ENCODE results near the gene CSKMT. TPM values are rescaled to one million over a fixed set of nuclear protein-coding genes. Genes with fewer than 3 reads are reported as not detected.

CSKMT gene
- total and polyA plus RNA-seq, 3 experiments from 2014 or later = 3.6 to 48.3 (median 43.1) TPM

DNA sequence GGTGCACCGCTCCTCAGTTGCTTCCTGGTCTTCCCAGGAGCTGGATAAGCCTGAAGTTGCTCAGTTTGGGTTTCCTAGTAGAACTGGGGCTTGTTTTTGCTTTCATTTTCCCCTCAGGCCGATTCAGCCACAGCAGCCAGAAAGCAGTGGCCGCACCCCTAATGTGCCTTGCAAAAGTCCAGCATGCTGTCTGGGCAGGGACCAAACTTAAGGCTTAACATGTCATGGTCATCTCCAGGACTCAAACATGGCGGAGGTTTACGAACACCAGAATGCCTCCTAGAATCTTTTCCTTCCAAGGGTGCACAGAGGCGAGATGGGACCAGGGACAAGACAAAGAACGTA, 44.9 kb downstream of the CSKMT start:
- Mint-ChIP-seq H3K27ac (peak overlapping the region; percentile 91 to 99 (median 98)), H3K36me3 (peaks cover 0 to 51% (median 3%) of the 10 kb centered on the region in 3 donors), H3K4me3 (peak overlapping the region; percentile 89 to 100 (median 93))

DNA sequence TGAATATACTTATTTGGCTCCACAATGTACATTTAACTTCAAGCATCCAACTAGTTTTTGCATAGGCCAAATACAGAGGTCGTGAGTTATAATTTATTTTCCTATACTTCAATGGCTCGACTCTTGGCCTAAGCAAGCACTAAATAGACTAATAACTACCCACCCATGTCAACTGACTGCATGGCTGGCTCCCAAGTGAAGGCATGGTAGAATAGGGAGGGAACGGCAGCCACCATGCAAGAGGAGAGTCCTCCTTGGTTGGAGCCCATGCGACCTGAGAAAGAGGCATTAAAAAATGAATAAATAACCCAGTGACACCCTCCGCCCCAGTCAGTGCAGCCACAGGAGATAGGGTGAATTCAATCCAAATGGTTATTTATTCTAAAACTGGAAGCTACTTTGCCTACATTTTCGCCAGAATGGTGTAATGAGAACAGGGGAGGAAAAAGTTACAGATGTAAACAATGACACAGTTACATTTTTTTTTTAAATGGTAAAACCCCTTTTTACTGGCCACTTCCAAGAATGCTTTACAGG, 47.2 kb downstream of the CSKMT start:
- POLR2A ChIA-PET = interaction anchor here (0.6 to 1.0 kb wide), 2 partner anchors 29 to 88 kb away, joined by 3 read pairs; no protein-coding TSS in a partner anchor

More for the DNA sequence above, 44.9 kb downstream of the CSKMT start:
- ChIA-PET POLR2A (interaction anchor here (0.6 to 4.9 kb wide), 18 partner anchors 9 to 171 kb away, joined by 3 to 42 read pairs (median 8); partner anchors contain the start of genes B3GAT3, C11orf98, CSKMT and HNRNPUL2), CTCF (interaction anchor here (1.1 to 3.4 kb wide), 6 partner anchors 9 to 77 kb away, joined by 3 to 15 read pairs (median 8); partner anchors contain the start of genes HNRNPUL2, LBHD1, TMEM179B and TTC9C)
- Histone ChIP-seq H3K4me3 (ENCODE audit: low read length) (peak overlapping the region; percentile 91), H3K4me1 (ENCODE audit: insufficient read depth, low read length) (peaks cover 48% of the 10 kb centered on the region), H3K36me3 (ENCODE audit: insufficient read depth, low read length) (peaks cover 25% of the 10 kb centered on the region), H3K27ac (ENCODE audit: low read depth, low read length) (peak overlapping the region; percentile 88), H3K27me3 (ENCODE audit: insufficient read depth, low read length, poor library complexity, severe bottlenecking) (no peaks in the 10 kb centered on the region), H3K9me3 (ENCODE audit: low read length) (no peaks in the 10 kb centered on the region)
- Mint-ChIP-seq H3K9me3 (no peaks in the 10 kb centered on the region), H3K4me1 (peaks cover 49 to 70% (median 62%) of the 10 kb centered on the region in 3 donors), H3K27me3 (no peaks in the 10 kb centered on the region)
- DNase-seq = peak in 1 of 5 donors; percentile 12

DNA sequence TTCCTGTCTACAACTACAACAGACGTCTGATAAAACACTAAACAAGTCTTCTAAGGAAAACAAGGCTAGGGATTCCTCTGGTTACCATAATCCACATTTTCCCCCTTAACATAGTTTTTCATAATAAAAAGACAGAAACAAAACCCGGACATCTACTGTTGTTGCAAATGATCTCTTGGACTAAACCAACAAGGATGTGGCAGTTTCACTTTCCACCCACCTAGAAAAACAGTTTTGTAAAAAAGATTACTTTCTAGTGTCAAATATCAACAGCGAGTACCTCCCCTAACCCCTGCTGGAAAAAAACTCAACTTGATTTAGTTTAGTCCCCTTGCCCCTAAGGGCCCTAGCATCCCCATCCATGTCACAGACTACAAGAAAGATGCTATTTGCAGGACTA, 47.7 kb downstream of the CSKMT start:
- H3K27me3 Mint-ChIP-seq = no peaks in the 10 kb centered on the region
- H3K4me3 ChIP-seq (ENCODE audit: low read length) = no peak overlapping the region
- POLR2A ChIA-PET = interaction anchor here (0.6 kb wide), 1 partner anchor 29 kb away, joined by 3 read pairs; no protein-coding TSS in a partner anchor
- H3K4me1 Mint-ChIP-seq = peaks cover 41 to 63% (median 42%) of the 10 kb centered on the region in 3 donors
- peaks cover 8 to 80% (median 14%) of the 10 kb centered on the region in 3 donors for H3K36me3 Mint-ChIP-seq
- no peaks in the 10 kb centered on the region for H3K9me3 ChIP-seq (ENCODE audit: low read length)
- no peaks in the 10 kb centered on the region for H3K9me3 Mint-ChIP-seq
- H3K27ac ChIP-seq (ENCODE audit: low read depth, low read length) = no peak overlapping the region
- no peak for DNase-seq
- peak overlapping the region in 7 of 8 donors; percentile 13 to 81 (median 61) for H3K27ac Mint-ChIP-seq
- H3K27me3 ChIP-seq (ENCODE audit: insufficient read depth, low read length, poor library complexity, severe bottlenecking) = no peaks in the 10 kb centered on the region
- H3K4me1 ChIP-seq (ENCODE audit: insufficient read depth, low read length) = peaks cover 24% of the 10 kb centered on the region
- peak overlapping the region in 2 of 7 donors; percentile 23 to 57 for H3K4me3 Mint-ChIP-seq
- peaks cover 51% of the 10 kb centered on the region for H3K36me3 ChIP-seq (ENCODE audit: insufficient read depth, low read length)
- CTCF ChIA-PET = interaction anchor here (1.4 kb wide), 1 partner anchor 48 kb away, joined by 3 read pairs; the partner anchor contains the start of genes C11orf98 and CSKMT

More for the DNA sequence above, 47.2 kb downstream of the CSKMT start:
- Histone ChIP-seq H3K9me3 (ENCODE audit: low read length) (no peaks in the 10 kb centered on the region), H3K4me1 (ENCODE audit: insufficient read depth, low read length) (peaks cover 29% of the 10 kb centered on the region), H3K27ac (ENCODE audit: low read depth, low read length) (no peak overlapping the region), H3K4me3 (ENCODE audit: low read length) (no peak overlapping the region), H3K36me3 (ENCODE audit: insufficient read depth, low read length) (peaks cover 46% of the 10 kb centered on the region), H3K27me3 (ENCODE audit: insufficient read depth, low read length, poor library complexity, severe bottlenecking) (no peaks in the 10 kb centered on the region)
- Mint-ChIP-seq H3K9me3 (no peaks in the 10 kb centered on the region), H3K4me3 (peak overlapping the region in 2 of 7 donors; percentile 23 to 57), H3K27ac (peak overlapping the region in 7 of 8 donors; percentile 13 to 93 (median 63)), H3K36me3 (peaks cover 7 to 75% (median 13%) of the 10 kb centered on the region in 3 donors), H3K4me1 (peaks cover 43 to 63% (median 43%) of the 10 kb centered on the region in 3 donors), H3K27me3 (no peaks in the 10 kb centered on the region)
- no peak for DNase-seq
- CTCF ChIA-PET = interaction anchor here (1.4 kb wide), 1 partner anchor 47 kb away, joined by 3 read pairs; the partner anchor contains the start of genes C11orf98 and CSKMT

DNA sequence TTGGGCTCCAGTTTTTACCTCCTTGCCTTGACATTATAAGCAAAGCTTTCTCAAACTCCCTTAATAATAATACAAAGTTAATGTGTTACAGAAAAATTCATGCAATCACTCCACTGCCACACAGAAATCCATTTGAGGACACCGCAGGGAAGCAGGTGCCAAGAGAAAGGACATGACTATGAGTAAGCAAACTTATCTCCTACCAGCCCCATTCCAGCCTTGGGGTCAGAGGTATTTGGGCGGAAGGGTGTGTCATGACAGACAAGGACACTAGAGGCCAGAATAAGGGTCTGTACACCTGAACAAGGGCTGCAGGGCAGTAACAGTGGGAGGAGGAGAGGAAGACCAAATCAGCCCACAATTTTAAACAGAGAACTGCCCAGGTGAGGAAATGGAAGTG, 48.2 kb downstream of the CSKMT start:
- POLR2A ChIA-PET = interaction anchor here (0.6 kb wide), 1 partner anchor 30 kb away, joined by 3 read pairs; no protein-coding TSS in a partner anchor
- Mint-ChIP-seq H3K9me3 (no peaks in the 10 kb centered on the region), H3K4me3 (no peak overlapping the region), H3K27ac (peak overlapping the region in 6 of 8 donors; percentile 13 to 75 (median 58)), H3K4me1 (peaks cover 40 to 62% (median 44%) of the 10 kb centered on the region in 3 donors), H3K27me3 (no peaks in the 10 kb centered on the region), H3K36me3 (peaks cover 13 to 84% (median 18%) of the 10 kb centered on the region in 3 donors)
- H3K36me3 ChIP-seq (ENCODE audit: insufficient read depth, low read length) = peaks cover 56% of the 10 kb centered on the region
- peaks cover 19% of the 10 kb centered on the region for H3K4me1 ChIP-seq (ENCODE audit: insufficient read depth, low read length)
- H3K27ac ChIP-seq (ENCODE audit: low read depth, low read length) = no peak overlapping the region
- CTCF ChIA-PET = interaction anchor here (1.1 to 1.4 kb wide), 2 partner anchors 48 to 121 kb away, joined by 3 read pairs; partner anchors contain the start of genes C11orf98 and CSKMT
- no peak overlapping the region for H3K4me3 ChIP-seq (ENCODE audit: low read length)
- H3K27me3 ChIP-seq (ENCODE audit: insufficient read depth, low read length, poor library complexity, severe bottlenecking) = no peaks in the 10 kb centered on the region
- DNase-seq = no peak
- H3K9me3 ChIP-seq (ENCODE audit: low read length) = no peaks in the 10 kb centered on the region

DNA sequence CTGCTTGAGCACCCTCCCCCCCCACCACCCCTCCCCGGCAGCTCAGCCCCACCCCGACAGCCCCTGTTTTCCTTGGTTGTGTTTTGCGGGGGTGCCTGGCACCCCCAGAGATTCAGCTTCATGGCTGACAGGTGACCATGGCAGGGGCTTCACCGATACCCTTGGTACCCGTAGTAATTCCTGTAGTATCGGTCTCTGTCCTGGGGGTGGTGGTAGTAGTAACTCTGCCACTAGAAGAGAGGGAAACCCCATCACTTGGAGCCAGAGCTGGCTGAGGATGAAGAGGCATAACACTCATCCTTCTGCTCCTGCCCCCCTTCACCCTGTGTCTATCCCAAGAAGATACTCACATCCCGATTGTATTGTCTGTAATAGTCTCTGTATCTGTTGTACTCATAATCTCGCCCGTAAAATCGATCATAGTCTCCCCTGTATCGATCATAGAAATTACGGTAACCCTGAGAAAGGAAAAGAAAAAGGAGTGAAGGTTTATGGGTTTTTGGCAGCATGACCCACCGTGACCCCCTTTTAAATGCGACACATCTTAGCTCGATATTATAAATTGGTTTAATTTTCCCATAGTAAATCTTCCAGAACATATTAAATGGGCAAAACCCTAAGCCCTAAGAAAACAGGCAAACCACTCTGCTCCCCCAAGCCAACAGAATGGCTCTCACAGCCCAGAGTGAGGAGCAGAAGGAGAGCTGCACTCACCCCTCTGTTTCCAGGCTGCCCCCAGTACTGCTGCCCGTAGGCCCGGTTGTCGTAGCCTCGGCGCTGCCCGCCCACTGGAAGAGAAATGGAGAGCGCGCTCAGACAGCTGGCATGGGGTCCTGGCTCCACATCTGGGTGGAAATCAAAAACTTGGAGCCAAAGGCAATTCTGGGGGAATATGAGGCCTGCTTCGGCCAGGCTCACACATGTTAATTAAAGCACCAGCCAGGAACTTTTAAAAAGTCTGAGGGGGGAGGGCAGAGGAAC, 50.3 kb downstream of the CSKMT start:
- peaks cover 69% of the 10 kb centered on the region for H3K36me3 ChIP-seq (ENCODE audit: insufficient read depth, low read length)
- H3K36me3 Mint-ChIP-seq = peaks cover 23 to 90% (median 25%) of the 10 kb centered on the region in 3 donors
- no peak overlapping the region for H3K27ac ChIP-seq (ENCODE audit: low read depth, low read length)
- H3K27me3 Mint-ChIP-seq = no peaks in the 10 kb centered on the region
- H3K27me3 ChIP-seq (ENCODE audit: insufficient read depth, low read length, poor library complexity, severe bottlenecking) = no peaks in the 10 kb centered on the region
- peaks cover 7% of the 10 kb centered on the region for H3K4me1 ChIP-seq (ENCODE audit: insufficient read depth, low read length)
- H3K9me3 ChIP-seq (ENCODE audit: low read length) = no peaks in the 10 kb centered on the region
- peak overlapping the region in 7 of 8 donors; percentile 30 to 87 (median 57) for H3K27ac Mint-ChIP-seq
- H3K4me3 Mint-ChIP-seq = peak overlapping the region in 1 of 7 donors; percentile 50
- CTCF ChIA-PET = interaction anchor here (1.3 to 2.3 kb wide), 2 partner anchors 9 to 12 kb away, joined by 3 to 7 read pairs; partner anchors contain the start of gene HNRNPUL2
- DNase-seq = no peak
- H3K4me3 ChIP-seq (ENCODE audit: low read length) = no peak overlapping the region
- H3K4me1 Mint-ChIP-seq = peaks cover 29 to 56% (median 38%) of the 10 kb centered on the region in 3 donors
- POLR2A ChIA-PET = interaction anchor here (1.2 to 1.7 kb wide), 2 partner anchors 12 to 43 kb away, joined by 3 to 6 read pairs; partner anchors contain the start of genes HNRNPUL2 and LBHD1
- no peaks in the 10 kb centered on the region for H3K9me3 Mint-ChIP-seq

DNA sequence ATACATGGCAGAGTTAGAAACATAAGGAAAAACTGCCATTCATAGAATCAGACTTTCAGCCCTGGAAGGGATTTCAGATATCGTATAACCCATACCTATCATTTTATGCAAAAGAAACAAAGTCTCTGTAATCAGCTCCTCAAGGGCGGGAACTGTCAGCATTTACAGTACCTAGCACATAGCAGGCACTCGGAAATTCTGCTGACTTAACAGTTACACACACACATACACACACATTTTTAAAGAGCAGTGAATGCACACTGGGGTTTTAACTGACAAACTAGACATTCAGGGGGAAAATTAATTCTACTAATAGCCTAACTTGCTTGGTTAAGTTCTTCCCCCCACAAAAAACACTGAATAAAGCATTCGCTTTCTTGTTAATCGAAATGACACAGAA, 51.1 kb downstream of the CSKMT start:
- CTCF ChIA-PET = interaction anchor here (1.3 to 2.3 kb wide), 2 partner anchors 8 to 11 kb away, joined by 3 to 7 read pairs; partner anchors contain the start of gene HNRNPUL2
- DNase-seq = no peak
- H3K4me3 ChIP-seq (ENCODE audit: low read length) = no peak overlapping the region
- no peaks in the 10 kb centered on the region for H3K9me3 Mint-ChIP-seq
- POLR2A ChIA-PET = interaction anchor here (1.1 to 1.2 kb wide), 2 partner anchors 11 to 44 kb away, joined by 3 read pairs; partner anchors contain the start of genes HNRNPUL2 and LBHD1
- H3K27ac Mint-ChIP-seq = peak overlapping the region in 4 of 8 donors; percentile 23 to 45 (median 26)
- no peak overlapping the region for H3K4me3 Mint-ChIP-seq
- H3K36me3 Mint-ChIP-seq = peaks cover 28 to 93% (median 29%) of the 10 kb centered on the region in 3 donors
- no peaks in the 10 kb centered on the region for H3K27me3 ChIP-seq (ENCODE audit: insufficient read depth, low read length, poor library complexity, severe bottlenecking)
- H3K27me3 Mint-ChIP-seq = no peaks in the 10 kb centered on the region
- no peak overlapping the region for H3K27ac ChIP-seq (ENCODE audit: low read depth, low read length)
- peaks cover 4% of the 10 kb centered on the region for H3K4me1 ChIP-seq (ENCODE audit: insufficient read depth, low read length)
- H3K4me1 Mint-ChIP-seq = peaks cover 31 to 61% (median 42%) of the 10 kb centered on the region in 3 donors
- no peaks in the 10 kb centered on the region for H3K9me3 ChIP-seq (ENCODE audit: low read length)
- peaks cover 76% of the 10 kb centered on the region for H3K36me3 ChIP-seq (ENCODE audit: insufficient read depth, low read length)

DNA sequence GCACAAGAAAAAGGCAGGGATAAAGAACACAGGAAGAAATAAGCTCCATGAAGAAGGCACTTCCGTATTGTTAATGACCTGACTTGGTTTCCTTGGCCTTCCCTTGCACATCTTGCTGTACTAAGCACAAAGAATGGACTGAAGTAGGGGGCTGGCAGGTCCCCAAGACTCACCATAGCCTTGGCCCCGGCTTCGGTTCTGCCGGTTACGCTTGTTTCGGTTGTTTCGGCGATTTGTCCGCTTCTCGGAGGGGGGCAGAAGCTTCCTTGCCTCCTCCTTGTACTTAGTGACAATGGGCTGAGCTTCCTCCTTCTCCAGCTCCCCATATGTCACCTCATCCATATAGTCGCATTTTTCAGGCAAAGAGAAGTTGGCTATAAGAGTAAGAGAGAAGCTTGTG, 51.7 kb downstream of the CSKMT start:
- H3K4me1 Mint-ChIP-seq = peaks cover 32 to 67% (median 48%) of the 10 kb centered on the region in 3 donors
- peaks cover 28 to 94% (median 32%) of the 10 kb centered on the region in 3 donors for H3K36me3 Mint-ChIP-seq
- ChIA-PET CTCF (interaction anchor here (2.3 kb wide), 1 partner anchor 10 kb away, joined by 7 read pairs; the partner anchor contains the start of gene HNRNPUL2), POLR2A (interaction anchor here (1.1 kb wide), 1 partner anchor 10 kb away, joined by 3 read pairs; the partner anchor contains the start of gene HNRNPUL2)
- no peaks in the 10 kb centered on the region for H3K9me3 Mint-ChIP-seq
- H3K4me3 Mint-ChIP-seq = no peak overlapping the region
- peaks cover 4% of the 10 kb centered on the region for H3K4me1 ChIP-seq (ENCODE audit: insufficient read depth, low read length)
- peak overlapping the region in 4 of 8 donors; percentile 15 to 84 (median 39) for H3K27ac Mint-ChIP-seq
- H3K36me3 ChIP-seq (ENCODE audit: insufficient read depth, low read length) = peaks cover 76% of the 10 kb centered on the region
- no peaks in the 10 kb centered on the region for H3K27me3 Mint-ChIP-seq
- no peak overlapping the region for H3K27ac ChIP-seq (ENCODE audit: low read depth, low read length)
- H3K9me3 ChIP-seq (ENCODE audit: low read length) = no peaks in the 10 kb centered on the region
- no peak overlapping the region for H3K4me3 ChIP-seq (ENCODE audit: low read length)
- H3K27me3 ChIP-seq (ENCODE audit: insufficient read depth, low read length, poor library complexity, severe bottlenecking) = no peaks in the 10 kb centered on the region
- DNase-seq = no peak
